ENCODE results near the gene USP1.

The USP1 gene

GRCh38 chr1:62436466-62437272 is at the start of gene USP1:
Gene USP1 (plus strand): TSS chr1:62437049. CDS start chr1:62439868, 2,819 bp downstream.
- DNase-seq = no peak

GRCh38 chr1:62389531-62389930 is 47.3 kb upstream of the USP1 start:
- DNase-seq = no peak

DNA sequence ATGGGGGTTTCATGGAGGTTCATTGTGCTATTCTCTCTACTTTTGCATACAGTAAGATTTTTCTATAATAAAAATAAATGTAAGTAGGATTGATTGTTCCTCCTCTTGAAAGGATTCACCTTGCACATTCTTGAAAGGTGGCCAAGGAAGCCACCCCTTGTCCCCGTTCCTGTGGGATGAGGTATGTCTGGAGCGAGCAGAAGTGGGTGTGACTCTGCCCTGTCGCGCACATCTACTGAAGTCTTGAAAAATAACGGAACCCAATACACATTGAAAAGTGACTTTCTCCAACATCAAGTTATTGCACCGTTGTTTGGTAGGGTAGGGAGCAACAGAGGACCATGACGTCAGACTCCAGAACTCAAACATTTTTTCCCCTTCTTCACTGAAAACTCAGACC is 46.8 kb upstream of the USP1 start:
- DNase-seq = no peak

GRCh38 chr1:62391369-62391971 is 45.4 kb upstream of the USP1 start:
- DNase-seq = peak; percentile 13

DNA sequence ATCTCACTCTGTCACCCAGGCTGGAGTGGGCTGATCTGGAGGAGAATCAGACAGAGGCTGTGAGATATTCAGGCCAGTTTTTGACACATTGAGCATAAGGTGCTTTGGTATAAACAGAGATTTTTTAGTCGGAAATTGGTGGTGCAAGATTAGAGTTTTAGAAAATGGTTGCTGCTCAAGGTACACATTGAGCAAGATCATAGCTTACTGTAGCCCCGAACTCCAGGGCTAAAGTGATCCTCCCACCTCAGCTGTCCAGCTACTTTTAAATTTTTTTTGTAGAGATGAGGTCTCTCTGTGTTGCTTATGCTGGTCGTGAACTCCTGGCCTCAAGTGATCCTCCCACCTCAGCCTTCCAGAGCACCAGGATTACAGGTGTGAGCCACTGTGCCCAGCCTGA is 43.9 kb upstream of the USP1 start:
- DNase-seq = no peak

DNA sequence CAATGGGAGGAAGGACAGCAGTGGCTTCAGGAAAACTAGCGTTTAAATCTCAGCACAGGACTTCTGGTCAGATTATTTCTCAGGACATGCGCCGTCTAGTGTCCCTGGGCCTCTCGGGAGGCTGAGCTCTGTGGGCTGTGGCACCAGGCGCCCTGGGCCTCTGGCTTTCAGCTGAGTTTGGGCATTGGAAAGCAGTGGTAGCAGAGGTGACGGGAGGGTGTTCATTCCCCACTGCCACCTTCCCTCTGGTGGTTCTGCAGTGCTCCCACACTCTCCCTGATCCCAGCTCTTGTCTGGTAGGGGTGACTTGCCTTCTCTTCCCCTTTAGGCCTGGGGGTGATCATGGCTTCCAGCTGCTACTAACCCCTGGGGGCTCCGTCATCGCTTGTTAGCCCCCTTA is 42.2 kb upstream of the USP1 start:
- no peak for DNase-seq

DNA sequence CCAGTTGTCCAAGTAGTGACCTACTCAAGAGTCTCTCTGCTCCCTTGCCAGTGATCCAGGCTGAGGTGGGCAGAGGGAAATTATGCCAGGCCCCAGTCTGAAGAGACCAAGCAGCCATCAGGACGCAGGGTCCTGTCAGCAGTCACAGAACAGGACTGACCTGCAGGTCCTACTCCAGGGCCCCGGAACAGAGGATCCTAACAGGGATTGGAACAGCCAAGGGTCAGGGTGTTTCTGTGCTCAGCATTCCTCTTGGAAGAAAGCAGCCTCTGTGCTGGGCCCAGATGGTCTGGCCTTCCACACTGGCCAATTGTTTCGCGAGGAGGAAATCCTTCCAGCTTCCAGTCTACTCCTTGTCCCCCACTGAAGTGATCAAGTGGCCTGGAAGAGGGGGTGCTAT is 41.6 kb upstream of the USP1 start:
- DNase-seq = no peak

DNA sequence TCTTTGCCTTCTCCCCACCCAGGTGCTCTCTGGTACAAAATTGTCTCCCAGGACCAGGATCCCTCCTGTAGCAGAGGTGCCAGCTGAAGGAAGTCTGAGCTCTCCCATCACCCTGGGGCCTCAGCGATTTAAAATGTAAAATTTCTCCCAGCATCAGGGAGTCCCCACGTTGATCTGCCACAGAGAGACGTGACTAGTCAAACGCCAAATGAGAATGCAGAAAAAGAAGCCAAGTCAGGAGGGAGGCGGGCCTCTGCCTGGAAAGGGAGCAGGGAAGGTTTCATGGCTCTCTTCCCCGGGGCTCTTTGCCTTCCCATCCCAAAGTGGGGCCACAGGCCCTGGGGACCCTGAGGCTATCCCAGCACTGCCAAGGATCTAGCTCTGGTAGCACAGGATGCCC is 40.0 kb upstream of the USP1 start:
- no peak for DNase-seq

DNA sequence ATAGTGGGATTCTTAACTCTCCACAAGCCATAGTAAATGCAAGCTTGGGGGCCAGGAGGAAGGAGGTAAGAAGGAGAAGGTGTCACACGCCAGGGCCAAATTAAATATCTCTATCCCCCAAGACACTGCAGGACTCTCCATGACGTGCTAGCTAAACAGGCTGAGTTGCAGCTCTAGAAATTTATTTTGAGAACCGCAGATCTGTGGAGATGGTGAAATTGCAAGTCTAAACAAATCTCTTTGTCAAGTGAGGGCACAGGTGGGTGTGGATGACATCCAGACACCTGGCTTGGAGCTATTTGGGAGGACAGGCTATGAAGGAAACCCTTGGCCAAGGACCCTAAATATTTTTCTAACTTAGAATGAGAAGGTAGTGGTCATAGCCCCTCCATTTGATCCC is 39.5 kb upstream of the USP1 start:
- DNase-seq = no peak

- no peak for DNase-seq
These were observed 38.5 kb upstream of the USP1 start for GRCh38 chr1:62398377-62398776.

DNA sequence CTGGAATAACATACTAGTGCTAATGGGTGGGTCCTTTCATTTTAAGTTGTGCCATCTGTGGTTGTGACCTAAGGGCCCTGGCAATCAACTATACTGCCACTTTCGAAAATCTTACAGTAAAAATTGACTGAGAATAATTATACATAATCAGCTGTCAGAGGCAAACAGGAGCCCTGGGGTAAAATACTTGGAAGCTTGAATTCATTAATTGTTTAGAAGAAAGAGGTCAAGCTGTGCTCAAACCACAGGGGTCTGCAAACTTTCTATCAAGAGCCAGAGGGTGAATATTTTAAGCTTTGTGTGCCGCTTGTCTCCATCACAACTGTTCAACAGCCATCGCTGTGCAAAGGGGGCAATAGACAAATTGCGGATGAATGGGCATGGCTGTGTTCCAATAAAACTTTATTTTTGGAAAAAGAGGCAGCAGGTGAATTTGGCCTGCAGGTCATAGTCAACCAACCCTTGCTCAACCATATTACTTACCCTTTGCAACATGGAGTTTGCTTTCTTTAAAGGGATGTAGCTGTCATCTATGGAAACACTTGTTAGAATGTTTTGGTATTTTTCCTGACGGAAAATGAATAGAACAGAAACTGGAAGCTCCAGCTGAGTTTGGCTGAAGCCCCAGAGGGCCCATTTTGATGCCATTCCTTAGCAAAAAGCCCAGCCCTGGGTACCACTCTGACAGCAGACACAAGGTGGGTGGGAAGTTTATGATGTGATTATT is 35.7 kb upstream of the USP1 start:
- DNase-seq = no peak

DNA sequence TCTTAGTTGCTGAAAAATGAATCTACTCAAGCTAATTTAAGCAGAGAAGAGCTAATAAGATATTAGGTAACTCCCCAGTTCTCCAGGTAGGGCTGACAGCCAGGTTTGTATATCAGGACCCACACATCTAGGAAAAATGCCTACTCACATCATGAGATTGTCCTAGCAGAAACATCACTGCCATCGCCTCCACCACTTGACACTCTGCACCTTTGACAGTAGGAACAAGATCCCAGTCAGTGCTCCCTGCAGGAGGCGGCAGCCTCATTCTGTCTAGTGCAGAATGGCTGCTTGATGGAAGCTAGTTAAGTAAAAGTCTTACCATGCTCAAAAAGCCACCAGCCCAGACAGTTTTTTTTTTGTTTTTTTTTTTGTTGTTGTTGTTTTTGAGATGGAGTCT is 31.6 kb upstream of the USP1 start:
- DNase-seq = no peak

- no peak for DNase-seq
These were observed 30.3 kb upstream of the USP1 start for GRCh38 chr1:62406576-62406975.

GRCh38 chr1:62407398-62408009 is 29.3 kb upstream of the USP1 start:
- peak; percentile 55 for DNase-seq

DNA sequence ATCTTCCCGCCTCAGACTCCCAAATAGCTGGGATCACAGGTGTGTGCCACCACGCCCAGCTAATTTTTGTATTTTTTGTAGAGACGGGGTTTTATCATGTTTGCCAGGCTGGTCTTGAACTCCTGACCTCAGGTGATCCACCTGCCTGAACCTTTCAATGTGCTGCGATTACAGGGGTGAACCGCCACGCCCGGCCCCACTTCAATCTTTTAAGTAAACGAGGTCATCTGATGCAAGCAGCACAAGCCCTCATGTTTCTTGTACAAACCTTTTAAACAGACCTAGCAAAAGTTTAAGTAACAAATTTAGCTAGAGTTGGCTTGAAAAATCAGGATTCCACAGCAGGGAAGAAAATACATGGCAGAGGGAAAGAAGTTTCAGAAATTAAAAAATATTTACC is 21.2 kb upstream of the USP1 start:
- no peak for DNase-seq

- no peak for DNase-seq
These were observed 19.4 kb upstream of the USP1 start for GRCh38 chr1:62417351-62417999.

DNA sequence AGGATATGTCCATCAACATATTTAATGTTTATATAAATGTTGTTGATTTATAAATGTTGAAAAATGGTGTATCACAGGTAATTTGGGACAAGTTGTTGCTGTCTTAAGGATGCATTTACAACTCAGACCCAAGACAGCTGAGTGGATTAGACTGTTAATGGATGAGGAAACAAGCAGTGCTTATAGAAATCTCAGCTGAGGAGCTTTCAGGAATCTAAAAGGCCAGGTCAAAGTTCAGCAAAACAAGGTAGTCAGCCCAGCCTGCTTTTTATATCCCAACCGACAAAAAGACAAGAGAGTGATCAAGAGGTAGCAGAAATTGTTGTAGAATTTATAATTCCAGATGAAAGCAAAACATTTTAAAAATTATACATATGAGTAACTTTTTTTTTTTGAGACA is 16.6 kb upstream of the USP1 start:
- no peak for DNase-seq

DNA sequence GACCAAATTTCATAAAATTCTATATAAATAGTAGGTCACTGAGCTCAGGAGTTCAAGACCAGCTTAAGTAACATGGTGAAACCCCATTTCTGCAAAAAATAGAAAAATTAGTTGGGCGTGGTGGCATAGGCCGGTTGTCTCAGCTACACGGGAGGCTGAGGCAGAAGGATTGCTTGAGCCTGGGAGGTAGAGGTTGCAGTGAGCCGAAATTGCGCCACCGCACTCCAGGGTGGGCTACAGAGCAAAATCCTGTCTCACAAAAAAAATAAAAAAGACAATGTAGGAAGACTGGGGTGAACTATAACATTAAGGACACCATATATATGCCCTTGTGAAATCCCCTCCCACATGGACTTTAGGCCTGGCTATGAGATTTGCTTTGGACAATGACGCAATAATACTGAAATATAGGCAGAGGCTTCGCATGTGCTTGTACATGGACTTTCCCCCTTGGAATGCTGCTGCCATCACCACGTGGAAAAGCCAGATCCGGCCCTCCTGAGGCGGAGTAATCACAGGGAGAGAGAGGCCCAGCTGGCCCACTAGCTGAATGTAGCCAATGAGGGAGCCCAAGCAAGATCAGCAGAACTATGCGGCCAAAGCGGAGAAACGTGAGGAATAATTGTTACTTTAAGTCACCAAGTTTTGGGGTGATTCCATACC is 13.1 kb upstream of the USP1 start:
- DNase-seq = no peak

DNA sequence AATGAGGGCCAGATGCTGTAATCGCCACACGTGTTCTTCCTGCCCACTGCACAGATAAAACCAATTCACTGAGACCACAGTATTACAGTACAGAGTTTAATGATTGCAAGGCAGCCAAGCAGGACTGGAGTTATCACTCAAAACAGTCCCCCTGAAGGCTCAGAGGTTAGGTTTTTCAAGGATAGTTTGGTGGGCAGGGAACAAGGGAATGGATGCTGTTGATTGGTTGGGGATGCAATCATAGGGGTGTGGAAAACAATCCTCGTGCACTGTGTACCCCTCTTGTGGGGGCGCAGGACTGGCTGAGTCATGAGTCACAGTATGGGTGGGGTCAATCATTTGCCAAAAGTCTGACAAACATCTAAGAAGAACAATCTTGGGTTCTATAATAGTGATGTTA is 12.4 kb upstream of the USP1 start:
- no peak for DNase-seq

GRCh38 chr1:62425041-62425440 is 11.8 kb upstream of the USP1 start:
- DNase-seq = no peak

DNA sequence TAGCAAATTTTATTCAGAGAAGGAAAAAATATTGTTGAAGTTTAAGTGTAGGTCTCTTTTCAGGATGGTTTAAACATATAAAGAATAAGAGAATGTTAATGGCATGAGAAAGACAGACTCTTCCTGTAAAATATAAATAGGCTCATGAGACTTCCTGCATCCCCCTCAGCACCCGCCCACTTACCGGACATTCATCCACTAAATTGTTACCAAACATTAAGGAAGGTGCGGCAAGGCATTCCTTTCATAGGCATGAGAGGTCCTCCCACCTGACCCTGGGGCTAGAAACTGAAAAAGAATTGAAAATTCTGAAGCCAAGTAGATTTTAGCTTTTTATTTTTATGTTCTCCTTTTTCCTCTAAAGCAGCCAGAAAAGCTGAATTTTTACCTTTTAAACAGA is 10.6 kb upstream of the USP1 start:
- DNase-seq = no peak

DNA sequence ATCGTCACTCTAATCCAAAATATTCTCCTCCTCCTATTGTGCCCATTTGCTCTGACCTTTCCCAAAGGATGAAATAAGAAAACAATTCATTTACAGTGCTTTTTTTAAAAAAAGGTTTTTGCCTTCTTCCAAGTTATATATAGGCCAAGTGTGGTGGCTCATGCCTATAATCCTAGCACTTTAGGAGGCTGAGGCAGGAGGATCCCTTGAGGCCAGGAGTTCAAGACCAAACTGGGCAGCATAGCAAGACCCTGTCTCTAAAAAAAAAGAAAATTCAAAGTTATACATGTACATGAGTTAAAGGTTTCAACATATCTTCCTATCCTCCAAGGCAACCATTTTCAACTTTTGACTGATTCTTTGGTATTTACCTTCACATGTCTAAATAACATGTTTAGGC is 10.1 kb upstream of the USP1 start:
- no peak for DNase-seq

DNA sequence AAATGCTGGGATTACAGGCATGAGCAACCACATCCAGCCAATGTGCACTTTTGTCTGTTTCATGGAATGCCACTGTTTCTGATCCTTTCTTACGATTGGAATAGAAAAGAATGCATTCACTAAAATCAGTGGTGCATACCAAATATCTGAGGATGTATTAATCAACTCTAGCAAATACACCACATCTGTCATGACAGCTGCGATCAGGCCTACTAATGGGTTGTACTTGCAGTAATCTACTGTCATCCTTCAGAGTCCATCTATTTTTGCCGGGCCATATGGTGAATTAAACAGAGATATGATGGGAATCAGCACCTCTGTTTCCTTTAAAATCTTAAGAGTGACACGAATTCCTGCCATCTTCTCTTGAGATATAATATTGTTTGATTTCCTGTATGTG is 8.5 kb upstream of the USP1 start:
- DNase-seq = no peak

Measured in CD4-positive, alpha-beta T cell treated with Interleukin-10 for 1 hour (primary cell).